Astrocyte (in vitro differentiated cells and primary cell): ENCODE results near the gene VN1R5. TPM values are rescaled to one million over a fixed set of nuclear protein-coding genes. Genes with fewer than 3 reads are reported as not detected.
A peak's percentile ranks its signal among the peaks of the same experiment; 100 is the strongest.

Source experiments
- DNase-seq: peaks from one replicate; pipeline ENCODE4 v3.0.0-alpha.2; 2010; ENCODE audit warnings: low read depth
- FAIRE-seq: peaks from 2 replicates; lab custom pipeline; 2011; peaks lifted over from hg19 to GRCh38; lab: Jason Lieb, UNC
- H2AFZ ChIP-seq: 2 replicates; pipeline ENCODE4 v1.6.0; 2012; ENCODE audit warnings: low read depth, low read length, inconsistent platforms
- H3K27ac ChIP-seq: 2 replicates; pipeline ENCODE4 v1.5.1; 2011; ENCODE audit warnings: low read depth, low read length, inconsistent platforms
- H3K27me3 ChIP-seq: 2 replicates; pipeline ENCODE4 v1.6.0; 2011; ENCODE audit warnings: low read length, inconsistent platforms; ENCODE audit not compliant: insufficient read depth
- H3K36me3 ChIP-seq: 2 replicates; pipeline ENCODE4 v1.5.1; 2011; ENCODE audit warnings: low read length, inconsistent platforms; ENCODE audit not compliant: insufficient read depth
- H3K4me1 ChIP-seq: 2 replicates; pipeline ENCODE4 v1.5.1; 2011; ENCODE audit warnings: low read length, inconsistent platforms; ENCODE audit not compliant: insufficient read depth
- H3K4me2 ChIP-seq: 2 replicates; pipeline ENCODE4 v1.6.0; 2012; ENCODE audit warnings: low read length, inconsistent platforms
- H3K4me3 ChIP-seq: 2 replicates; pipeline ENCODE4 v1.5.1; 2011; ENCODE audit warnings: low read depth, mild to moderate bottlenecking, low read length, inconsistent platforms; ENCODE audit not compliant: insufficient read depth
- H3K79me2 ChIP-seq: 2 replicates; pipeline ENCODE4 v1.6.0; 2012; ENCODE audit warnings: mild to moderate bottlenecking, low read length, inconsistent platforms; ENCODE audit not compliant: insufficient read depth
- H3K9ac ChIP-seq: 2 replicates; pipeline ENCODE4 v1.6.0; 2012; ENCODE audit warnings: mild to moderate bottlenecking, low read length, inconsistent platforms
- H3K9me3 ChIP-seq: 2 replicates; pipeline ENCODE4 v1.5.1; 2012; ENCODE audit warnings: low read depth, mild to moderate bottlenecking, low read length, inconsistent platforms; ENCODE audit not compliant: insufficient read depth
- H4K20me1 ChIP-seq: 2 replicates; pipeline ENCODE4 v1.6.0; 2012; ENCODE audit warnings: low read length, inconsistent platforms; ENCODE audit not compliant: insufficient read depth
- H3K27ac Mint-ChIP-seq: one replicate; pipeline ENCODE4 v1.8.0; 2021; ENCODE audit warnings: mild to moderate bottlenecking, mixed read lengths; ENCODE audit not compliant: unreplicated experiment
- H3K27me3 Mint-ChIP-seq: one replicate; pipeline ENCODE4 v1.8.0; 2021; ENCODE audit warnings: low read depth, mixed read lengths; ENCODE audit not compliant: unreplicated experiment
- H3K36me3 Mint-ChIP-seq: one replicate; pipeline ENCODE4 v1.8.0; 2021; ENCODE audit warnings: low read depth, mixed read lengths; ENCODE audit not compliant: unreplicated experiment
- H3K4me1 Mint-ChIP-seq: one replicate; pipeline ENCODE4 v1.8.0; 2021; ENCODE audit warnings: low read depth, mixed read lengths; ENCODE audit not compliant: unreplicated experiment
- H3K4me3 Mint-ChIP-seq: one replicate; pipeline ENCODE4 v1.8.0; 2021; ENCODE audit warnings: mild to moderate bottlenecking, moderate library complexity, mixed read lengths; ENCODE audit not compliant: unreplicated experiment
- H3K9me3 Mint-ChIP-seq: one replicate; pipeline ENCODE4 v1.8.0; 2021; ENCODE audit warnings: mild to moderate bottlenecking, mixed read lengths; ENCODE audit not compliant: unreplicated experiment
- CTCF ChIP-seq: IDR thresholded peaks from 2 replicates; pipeline ENCODE4 v1.5.1; 2011; ENCODE audit warnings: low read depth, mild to moderate bottlenecking, inconsistent platforms, low read length, moderate library complexity; ENCODE audit not compliant: insufficient read depth
- EZH2 ChIP-seq: IDR thresholded peaks from 2 replicates; pipeline ENCODE4 v1.6.1; 2012; ENCODE audit warnings: mild to moderate bottlenecking, low read length, inconsistent platforms; ENCODE audit not compliant: insufficient read depth
- total RNA-seq: library from RNA; stranded (reverse); gene quantifications from 2 replicates; pipeline ENCODE4 v1.2.1, GENCODE V29; 2021

The VN1R5 gene
- total RNA-seq, 1 donor from 2014 or later = not detected

- Mint-ChIP-seq H3K27me3 (no peaks in the 10 kb centered on the region), H3K9me3 (peaks cover 23% of the 10 kb centered on the region), H3K4me3 (no peak overlapping the region), H3K27ac (no peak overlapping the region), H3K4me1 (no peaks in the 10 kb centered on the region), H3K36me3 (no peaks in the 10 kb centered on the region)
- Histone ChIP-seq H3K4me2 (no peak overlapping the region), H2AFZ (no peak overlapping the region), H3K27me3 (no peaks in the 10 kb centered on the region), H3K9ac (no peak overlapping the region), H3K27ac (no peak overlapping the region), H3K79me2 (no peaks in the 10 kb centered on the region), H3K4me3 (no peak overlapping the region), H3K4me1 (no peaks in the 10 kb centered on the region), H3K9me3 (peaks cover 2% of the 10 kb centered on the region), H3K36me3 (no peaks in the 10 kb centered on the region), H4K20me1 (no peaks in the 10 kb centered on the region)
- TF ChIP-seq EZH2 (no peak), CTCF (no peak)
- DNase-seq = no peak
- FAIRE-seq = no peak
Observed at GRCh38 chr1:247224822-247225221, 31.1 kb upstream of the VN1R5 start.

- H3K4me1 Mint-ChIP-seq = no peaks in the 10 kb centered on the region
- no peak overlapping the region for H3K27ac ChIP-seq
- no peaks in the 10 kb centered on the region for H3K36me3 Mint-ChIP-seq
Observed at GRCh38 chr1:247228133-247228532, 27.7 kb upstream of the VN1R5 start.

More at GRCh38 chr1:247228133-247228532, 27.7 kb upstream of the VN1R5 start:
- FAIRE-seq = no peak
- Mint-ChIP-seq H3K4me3 (no peak overlapping the region), H3K9me3 (peaks cover 23% of the 10 kb centered on the region), H3K27ac (no peak overlapping the region), H3K27me3 (no peaks in the 10 kb centered on the region)
- no peak for TF ChIP-seq EZH2
- no peak for TF ChIP-seq CTCF
- Histone ChIP-seq H3K36me3 (no peaks in the 10 kb centered on the region), H3K9ac (no peak overlapping the region), H3K4me2 (no peak overlapping the region), H3K79me2 (no peaks in the 10 kb centered on the region), H3K9me3 (peaks cover 2% of the 10 kb centered on the region), H3K4me3 (no peak overlapping the region), H4K20me1 (no peaks in the 10 kb centered on the region), H3K27me3 (no peaks in the 10 kb centered on the region), H2AFZ (no peak overlapping the region), H3K4me1 (no peaks in the 10 kb centered on the region)
- peak; percentile 15 for DNase-seq
